Neural cell (in vitro differentiated cells): Measurements from ENCODE around the gene PIKFYVE.

Source experiments
- EP300 ChIP-seq: fragments of 450-650 bp; conservative IDR thresholded peaks from 2 replicates; pipeline ENCODE4 v1.6.1; 2014; ENCODE audit warnings: antibody characterized with exemption, mild to moderate bottlenecking, moderate library complexity; ENCODE audit not compliant: poor library complexity, severe bottlenecking
- EZH2 ChIP-seq: fragments of 200-600, 300-800 bp; shearing (Covaris generic), sonication (generic); IDR thresholded peaks from 2 replicates; pipeline ENCODE4 v1.6.1; 2014; ENCODE audit warnings: antibody characterized with exemption, low read length, borderline replicate concordance, mild to moderate bottlenecking; ENCODE audit not compliant: insufficient read depth, poor library complexity, severe bottlenecking
- MXI1 ChIP-seq: fragments of 450-650 bp; conservative IDR thresholded peaks from 2 replicates; pipeline ENCODE4 v1.6.1; 2014; ENCODE audit warnings: antibody characterized with exemption, mild to moderate bottlenecking; ENCODE audit not compliant: poor library complexity, severe bottlenecking
- POLR2AphosphoS5 ChIP-seq: IDR thresholded peaks from 2 replicates; pipeline ENCODE4 v1.6.1; 2012
- RAD21 ChIP-seq: fragments of 450-650 bp; conservative IDR thresholded peaks from 2 replicates; pipeline ENCODE4 v1.6.1; 2014; ENCODE audit warnings: antibody characterized with exemption, mild to moderate bottlenecking, moderate library complexity
- TAF1 ChIP-seq: IDR thresholded peaks from 2 replicates; pipeline ENCODE4 v1.6.1; 2012; ENCODE audit warnings: low read depth
- TF ChIP-seq, protein P1 (sequence below): fragments of 450-650 bp; IDR thresholded peaks from 2 replicates; pipeline ENCODE4 v1.5.1; 2014; ENCODE audit warnings: antibody characterized with exemption, mild to moderate bottlenecking, moderate library complexity; ENCODE audit not compliant: poor library complexity, severe bottlenecking

DNA sequence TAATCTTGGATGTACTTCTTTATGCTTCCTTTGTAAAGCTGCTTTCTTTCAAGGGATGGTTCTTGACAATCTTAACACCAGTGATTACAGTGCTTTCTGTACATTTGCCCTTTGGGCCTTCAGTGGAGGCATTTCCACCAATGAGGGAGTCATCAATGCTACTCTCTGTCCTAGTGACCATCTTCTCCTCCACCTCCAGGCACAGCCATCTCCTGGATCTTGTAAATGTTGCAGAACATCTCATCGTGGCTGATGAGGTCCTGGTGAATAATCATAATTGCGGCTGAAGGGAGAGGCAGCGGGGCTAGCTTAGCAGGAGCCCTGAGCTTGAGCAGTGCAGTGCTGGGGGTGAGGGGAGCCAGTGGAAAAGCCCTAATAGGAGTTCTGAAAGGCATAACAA, 43.7 kb upstream of the PIKFYVE start:
- TF ChIP-seq RAD21 (no peak), MXI1 (no peak), TAF1 (no peak), POLR2AphosphoS5 (no peak), EP300 (no peak), EZH2 (no peak)
- TF ChIP-seq, protein P1, sequence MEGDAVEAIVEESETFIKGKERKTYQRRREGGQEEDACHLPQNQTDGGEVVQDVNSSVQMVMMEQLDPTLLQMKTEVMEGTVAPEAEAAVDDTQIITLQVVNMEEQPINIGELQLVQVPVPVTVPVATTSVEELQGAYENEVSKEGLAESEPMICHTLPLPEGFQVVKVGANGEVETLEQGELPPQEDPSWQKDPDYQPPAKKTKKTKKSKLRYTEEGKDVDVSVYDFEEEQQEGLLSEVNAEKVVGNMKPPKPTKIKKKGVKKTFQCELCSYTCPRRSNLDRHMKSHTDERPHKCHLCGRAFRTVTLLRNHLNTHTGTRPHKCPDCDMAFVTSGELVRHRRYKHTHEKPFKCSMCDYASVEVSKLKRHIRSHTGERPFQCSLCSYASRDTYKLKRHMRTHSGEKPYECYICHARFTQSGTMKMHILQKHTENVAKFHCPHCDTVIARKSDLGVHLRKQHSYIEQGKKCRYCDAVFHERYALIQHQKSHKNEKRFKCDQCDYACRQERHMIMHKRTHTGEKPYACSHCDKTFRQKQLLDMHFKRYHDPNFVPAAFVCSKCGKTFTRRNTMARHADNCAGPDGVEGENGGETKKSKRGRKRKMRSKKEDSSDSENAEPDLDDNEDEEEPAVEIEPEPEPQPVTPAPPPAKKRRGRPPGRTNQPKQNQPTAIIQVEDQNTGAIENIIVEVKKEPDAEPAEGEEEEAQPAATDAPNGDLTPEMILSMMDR: no peak
